GM23338 (cell line): ENCODE results near the gene ERMN.

ENCODE experiments used
- CREB1 ChIP-seq: fragments of 250-450 bp; sonication (Bioruptor Pico); IDR thresholded peaks from 2 replicates; pipeline ENCODE4 v1.5.0; 2020; ENCODE audit warnings: low read depth, mild to moderate bottlenecking, moderate library complexity
- CTCF ChIP-seq, 2 experiments: fragments of 200-600 bp in 1 of 2; sonication (generic) in 1 of 2; conservative IDR thresholded peaks; 2 replicates each; pipeline versions ENCODE4 v1.5.1 to v1.6.1; 2016 to 2017; ENCODE audit warnings: antibody characterized with exemption in 2 of 2, low read depth in 2 of 2, mild to moderate bottlenecking in 2 of 2, moderate library complexity in 1 of 2
- ETS1 ChIP-seq: IDR thresholded peaks from 2 replicates; pipeline ENCODE4 v1.6.1; 2016; ENCODE audit warnings: antibody characterized with exemption
- EZH2 ChIP-seq: fragments of 200-600 bp; sonication (generic); IDR thresholded peaks from one replicate; pipeline ENCODE4 v1.8.0; 2017; ENCODE audit warnings: antibody characterized with exemption, mild to moderate bottlenecking, low read depth; ENCODE audit not compliant: unreplicated experiment
- EZH2phosphoT487 ChIP-seq: fragments of 200-600 bp; sonication (generic); IDR thresholded peaks from one replicate; pipeline ENCODE4 v1.8.1; 2018; ENCODE audit warnings: antibody characterized with exemption; ENCODE audit not compliant: unreplicated experiment
- JUNB ChIP-seq: IDR thresholded peaks from one replicate; pipeline ENCODE4 v1.6.1; 2016; ENCODE audit warnings: antibody characterized with exemption; ENCODE audit not compliant: unreplicated experiment
- NANOG ChIP-seq: IDR thresholded peaks from 2 replicates; pipeline ENCODE4 v1.6.1; 2016; ENCODE audit warnings: antibody characterized with exemption, borderline replicate concordance
- POLR2AphosphoS5 ChIP-seq: IDR thresholded peaks from 2 replicates; pipeline ENCODE4 v1.6.1; 2016; ENCODE audit warnings: antibody characterized with exemption, low read depth
- STAT1 ChIP-seq: IDR thresholded peaks from one replicate; pipeline ENCODE4 v1.6.1; 2016; ENCODE audit warnings: antibody characterized with exemption; ENCODE audit not compliant: unreplicated experiment
- ZNF114 ChIP-seq: fragments of 250-450 bp; sonication (Bioruptor Pico); IDR thresholded peaks from 2 replicates; pipeline ENCODE4 v1.5.0; 2020; ENCODE audit warnings: mild to moderate bottlenecking, moderate library complexity
- ZNF331 ChIP-seq: fragments of 250-450 bp; sonication (Bioruptor Pico); IDR thresholded peaks from 2 replicates; pipeline ENCODE4 v1.5.0; 2020; ENCODE audit warnings: low read depth, mild to moderate bottlenecking, moderate library complexity
- ZNF462 ChIP-seq: fragments of 250-450 bp; sonication (Bioruptor Pico); IDR thresholded peaks from 2 replicates; pipeline ENCODE4 v1.5.0; 2020; ENCODE audit warnings: mild to moderate bottlenecking, moderate library complexity
- TF ChIP-seq, protein P1 (sequence below): IDR thresholded peaks from one replicate; pipeline ENCODE4 v1.6.1; 2018; ENCODE audit warnings: antibody characterized with exemption; ENCODE audit not compliant: unreplicated experiment

DNA sequence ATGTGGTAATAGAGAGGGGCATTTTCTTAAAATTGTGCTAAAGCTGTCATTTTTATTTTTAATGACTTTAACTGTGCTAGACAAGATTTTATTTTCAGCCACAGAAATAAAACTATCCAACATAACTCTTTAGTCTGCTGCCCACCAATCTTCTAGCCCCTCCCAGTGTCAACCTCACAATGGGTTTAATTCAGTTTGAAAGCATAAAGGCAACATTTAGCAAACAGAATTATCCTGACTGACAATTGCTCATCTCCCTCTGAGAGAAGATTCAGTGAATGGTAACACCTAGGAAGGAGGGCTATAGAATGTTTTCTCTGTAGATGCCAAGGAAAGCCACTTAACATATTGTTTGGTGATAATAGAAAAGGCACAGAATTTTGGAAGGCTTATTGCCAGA lies 5.2 kb downstream of the ERMN start:
- no peak for TF ChIP-seq ETS1
- TF ChIP-seq CTCF (conservative IDR thresholded peaks at IDR 0.05; ENCODE audit: low read depth in 2 of 2) = no peak
- no peak for TF ChIP-seq EZH2
- no peak for TF ChIP-seq JUNB
- TF ChIP-seq CREB1 = no peak
- TF ChIP-seq POLR2AphosphoS5 = no peak
- TF ChIP-seq ZNF114 = no peak
- TF ChIP-seq ZNF331 (CRISPR knock-in tag) = no peak
- no peak for TF ChIP-seq EZH2phosphoT487
- no peak for TF ChIP-seq STAT1
- TF ChIP-seq, protein P1, sequence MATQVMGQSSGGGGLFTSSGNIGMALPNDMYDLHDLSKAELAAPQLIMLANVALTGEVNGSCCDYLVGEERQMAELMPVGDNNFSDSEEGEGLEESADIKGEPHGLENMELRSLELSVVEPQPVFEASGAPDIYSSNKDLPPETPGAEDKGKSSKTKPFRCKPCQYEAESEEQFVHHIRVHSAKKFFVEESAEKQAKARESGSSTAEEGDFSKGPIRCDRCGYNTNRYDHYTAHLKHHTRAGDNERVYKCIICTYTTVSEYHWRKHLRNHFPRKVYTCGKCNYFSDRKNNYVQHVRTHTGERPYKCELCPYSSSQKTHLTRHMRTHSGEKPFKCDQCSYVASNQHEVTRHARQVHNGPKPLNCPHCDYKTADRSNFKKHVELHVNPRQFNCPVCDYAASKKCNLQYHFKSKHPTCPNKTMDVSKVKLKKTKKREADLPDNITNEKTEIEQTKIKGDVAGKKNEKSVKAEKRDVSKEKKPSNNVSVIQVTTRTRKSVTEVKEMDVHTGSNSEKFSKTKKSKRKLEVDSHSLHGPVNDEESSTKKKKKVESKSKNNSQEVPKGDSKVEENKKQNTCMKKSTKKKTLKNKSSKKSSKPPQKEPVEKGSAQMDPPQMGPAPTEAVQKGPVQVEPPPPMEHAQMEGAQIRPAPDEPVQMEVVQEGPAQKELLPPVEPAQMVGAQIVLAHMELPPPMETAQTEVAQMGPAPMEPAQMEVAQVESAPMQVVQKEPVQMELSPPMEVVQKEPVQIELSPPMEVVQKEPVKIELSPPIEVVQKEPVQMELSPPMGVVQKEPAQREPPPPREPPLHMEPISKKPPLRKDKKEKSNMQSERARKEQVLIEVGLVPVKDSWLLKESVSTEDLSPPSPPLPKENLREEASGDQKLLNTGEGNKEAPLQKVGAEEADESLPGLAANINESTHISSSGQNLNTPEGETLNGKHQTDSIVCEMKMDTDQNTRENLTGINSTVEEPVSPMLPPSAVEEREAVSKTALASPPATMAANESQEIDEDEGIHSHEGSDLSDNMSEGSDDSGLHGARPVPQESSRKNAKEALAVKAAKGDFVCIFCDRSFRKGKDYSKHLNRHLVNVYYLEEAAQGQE = no peak
- no peak for TF ChIP-seq NANOG
- no peak for TF ChIP-seq ZNF462 (CRISPR knock-in tag)
